ENCODE data around the gene MCC. TPM values are rescaled to one million over a fixed set of nuclear protein-coding genes. Genes with fewer than 3 reads are reported as not detected.

The MCC gene
- total and polyA plus RNA-seq, 2 donors (not counting 1 experiment from before 2014, with no cell fraction given) = 0.09 to 0.32 TPM

DNA sequence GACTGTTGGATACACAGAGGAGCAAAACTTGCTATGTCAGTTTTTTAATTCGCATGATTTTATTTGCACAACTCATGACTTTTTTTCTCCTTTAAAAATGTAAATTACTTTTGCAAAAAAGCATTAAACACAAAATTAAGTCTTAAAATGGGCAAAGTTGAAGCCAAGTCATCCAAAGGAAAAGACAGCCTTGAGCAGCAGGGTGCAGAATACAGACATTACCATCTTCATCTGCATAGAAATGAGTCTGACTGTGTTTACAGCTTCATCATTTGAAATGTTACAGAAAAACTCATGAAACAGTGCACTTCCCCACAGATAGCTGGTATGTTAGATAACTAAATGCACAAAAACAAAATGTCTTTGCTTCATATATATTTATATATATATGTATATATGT lies 154.8 kb downstream of the MCC start:
- Histone ChIP-seq H3K4me1 (ENCODE audit: control insufficient read depth in 2 of 2, insufficient read depth in 2 of 2, low read length in 2 of 2) (peaks cover 0 to 6% of the 10 kb centered on the region in 2 donors), H3K9me3 (ENCODE audit: control extremely low read depth in 1 of 3, control insufficient read depth in 2 of 3, insufficient read depth in 1 of 3, low read length in 2 of 3) (no peaks in the 10 kb centered on the region), H2AFZ (ENCODE audit: insufficient read depth, low read depth, low read length, poor library complexity, severe bottlenecking) (no peak overlapping the region), H3K79me2 (ENCODE audit: control insufficient read depth, insufficient read depth, low read length) (no peaks in the 10 kb centered on the region), H3K4me3 (ENCODE audit: control extremely low read depth in 1 of 5, extremely low read depth in 1 of 5, insufficient read depth in 1 of 5, low read depth in 2 of 5, low read length in 4 of 5) (no peak overlapping the region), H3K36me3 (replicated peaks in 1 of 2; ENCODE audit: control extremely low read depth in 1 of 2, control insufficient read depth in 1 of 2, extremely low read depth in 1 of 2, insufficient read depth in 2 of 2, low read length in 1 of 2) (no peaks in the 10 kb centered on the region), H3K9ac (ENCODE audit: low read length) (no peak overlapping the region), H4K20me1 (ENCODE audit: control insufficient read depth, insufficient read depth, low read length, poor library complexity, severe bottlenecking) (no peaks in the 10 kb centered on the region), H3K4me2 (replicated peaks; ENCODE audit: low read depth, low read length, poor library complexity, severe bottlenecking) (no peak overlapping the region), H3K27ac (ENCODE audit: low read length in 2 of 2) (no peak overlapping the region), H3K27me3 (replicated peaks in 1 of 4; ENCODE audit: control extremely low read depth in 1 of 4, control insufficient read depth in 3 of 4, insufficient read depth in 4 of 4, low read length in 3 of 4) (peaks cover 0 to 6% (median 0%) of the 10 kb centered on the region in 4 experiments)
- no peak for ATAC-seq (ENCODE audit: low read depth)
- TF ChIP-seq, protein P1, sequence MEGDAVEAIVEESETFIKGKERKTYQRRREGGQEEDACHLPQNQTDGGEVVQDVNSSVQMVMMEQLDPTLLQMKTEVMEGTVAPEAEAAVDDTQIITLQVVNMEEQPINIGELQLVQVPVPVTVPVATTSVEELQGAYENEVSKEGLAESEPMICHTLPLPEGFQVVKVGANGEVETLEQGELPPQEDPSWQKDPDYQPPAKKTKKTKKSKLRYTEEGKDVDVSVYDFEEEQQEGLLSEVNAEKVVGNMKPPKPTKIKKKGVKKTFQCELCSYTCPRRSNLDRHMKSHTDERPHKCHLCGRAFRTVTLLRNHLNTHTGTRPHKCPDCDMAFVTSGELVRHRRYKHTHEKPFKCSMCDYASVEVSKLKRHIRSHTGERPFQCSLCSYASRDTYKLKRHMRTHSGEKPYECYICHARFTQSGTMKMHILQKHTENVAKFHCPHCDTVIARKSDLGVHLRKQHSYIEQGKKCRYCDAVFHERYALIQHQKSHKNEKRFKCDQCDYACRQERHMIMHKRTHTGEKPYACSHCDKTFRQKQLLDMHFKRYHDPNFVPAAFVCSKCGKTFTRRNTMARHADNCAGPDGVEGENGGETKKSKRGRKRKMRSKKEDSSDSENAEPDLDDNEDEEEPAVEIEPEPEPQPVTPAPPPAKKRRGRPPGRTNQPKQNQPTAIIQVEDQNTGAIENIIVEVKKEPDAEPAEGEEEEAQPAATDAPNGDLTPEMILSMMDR (IDR thresholded peaks at IDR 0.05) = no peak
- TF ChIP-seq EZH2 (IDR thresholded peaks at IDR 0.05; ENCODE audit: borderline replicate concordance, insufficient read depth, low read depth, low read length, poor library complexity, severe bottlenecking) = no peak
- Mint-ChIP-seq H3K4me1 (peaks cover 5% of the 10 kb centered on the region), H3K27me3 (peaks cover 15% of the 10 kb centered on the region), H3K27ac (no peak overlapping the region), H3K4me3 (no peak overlapping the region), H3K9me3 (ENCODE audit: insufficient read depth) (no peaks in the 10 kb centered on the region)
- no peak for DNase-seq
- WGBS (ENCODE audit: insufficient coverage) = no CpG with 5 or more reads among the region's 1 CpG
- intact Hi-C loops (cut with micrococcal nuclease) = loop anchor here (10.0 kb wide), 1 partner anchor 779 kb away; no protein-coding TSS in a partner anchor
- ChIA-PET CTCF (interaction anchor here (4.6 kb wide), 1 partner anchor 338 kb away, joined by 45 read pairs; no protein-coding TSS in a partner anchor), POLR2A (no interaction called here)

DNA sequence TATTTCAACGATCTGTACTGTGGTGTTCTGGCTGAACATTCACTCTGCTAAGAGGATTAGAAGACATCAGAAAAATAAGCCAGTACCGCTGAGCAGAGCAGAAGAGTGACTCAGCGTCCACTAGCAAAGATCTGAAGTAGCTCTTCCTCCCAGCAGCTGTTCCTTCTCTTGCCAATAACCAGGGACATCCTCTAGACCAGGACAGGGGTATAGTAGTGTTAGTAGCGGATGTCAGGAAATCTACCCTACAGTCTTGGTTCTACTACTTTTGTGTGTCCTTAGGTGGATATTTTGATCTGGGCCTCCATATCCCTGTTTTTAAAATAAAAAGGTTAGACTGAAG lies 157.1 kb downstream of the MCC start:
- 71% methylated on average over 2 of the region's 4 CpGs for WGBS (ENCODE audit: insufficient coverage)
- no peaks in the 10 kb centered on the region for H4K20me1 ChIP-seq (ENCODE audit: control insufficient read depth, insufficient read depth, low read length, poor library complexity, severe bottlenecking)
- H3K9ac ChIP-seq (ENCODE audit: low read length) = no peak overlapping the region
- ATAC-seq (ENCODE audit: low read depth) (no peak), DNase-seq (no peak)
- H2AFZ ChIP-seq (ENCODE audit: insufficient read depth, low read depth, low read length, poor library complexity, severe bottlenecking) = no peak overlapping the region
- ChIA-PET CTCF (interaction anchor here (0.5 to 4.6 kb wide), 2 partner anchors 335 to 518 kb away, joined by 4 to 45 read pairs; no protein-coding TSS in a partner anchor), POLR2A (no interaction called here)
- no peak overlapping the region for H3K27ac ChIP-seq (ENCODE audit: low read length in 2 of 2)
- Mint-ChIP-seq H3K27ac (no peak overlapping the region), H3K9me3 (ENCODE audit: insufficient read depth) (no peaks in the 10 kb centered on the region), H3K4me3 (no peak overlapping the region), H3K4me1 (peaks cover 5% of the 10 kb centered on the region), H3K27me3 (peaks cover 9% of the 10 kb centered on the region)
- no peaks in the 10 kb centered on the region for H3K36me3 ChIP-seq (replicated peaks in 1 of 2; ENCODE audit: control extremely low read depth in 1 of 2, control insufficient read depth in 1 of 2, extremely low read depth in 1 of 2, insufficient read depth in 2 of 2, low read length in 1 of 2)
- intact Hi-C loops (cut with micrococcal nuclease) = loop anchor here (10.0 kb wide), 1 partner anchor 776 kb away; no protein-coding TSS in a partner anchor
- no peaks in the 10 kb centered on the region for H3K9me3 ChIP-seq (ENCODE audit: control extremely low read depth in 1 of 3, control insufficient read depth in 2 of 3, insufficient read depth in 1 of 3, low read length in 2 of 3)
- H3K79me2 ChIP-seq (ENCODE audit: control insufficient read depth, insufficient read depth, low read length) = no peaks in the 10 kb centered on the region
- no peak overlapping the region for H3K4me2 ChIP-seq (replicated peaks; ENCODE audit: low read depth, low read length, poor library complexity, severe bottlenecking)
- H3K4me3 ChIP-seq (ENCODE audit: control extremely low read depth in 1 of 5, extremely low read depth in 1 of 5, insufficient read depth in 1 of 5, low read depth in 2 of 5, low read length in 4 of 5) = no peak overlapping the region
- no peaks in the 10 kb centered on the region for H3K27me3 ChIP-seq (replicated peaks in 1 of 4; ENCODE audit: control extremely low read depth in 1 of 4, control insufficient read depth in 3 of 4, insufficient read depth in 4 of 4, low read length in 3 of 4)
- TF ChIP-seq, protein P1 (IDR thresholded peaks at IDR 0.05) = no peak
- no peak for TF ChIP-seq EZH2 (IDR thresholded peaks at IDR 0.05; ENCODE audit: borderline replicate concordance, insufficient read depth, low read depth, low read length, poor library complexity, severe bottlenecking)
- H3K4me1 ChIP-seq (ENCODE audit: control insufficient read depth in 2 of 2, insufficient read depth in 2 of 2, low read length in 2 of 2) = peaks cover 0 to 6% of the 10 kb centered on the region in 2 donors

Data from B cell (primary cell).